Tibial nerve (tissue), 4 donors: ENCODE data around the gene RASGRP3.

Experiments
- CTCF ChIP-seq, 5 experiments: fragments of 200-600 bp in 3 of 5; fragments of 450-650 bp in 2 of 5; sonication (generic) in 3 of 5; IDR thresholded peaks; one replicate each; pipeline ENCODE4 v1.5.1; 2016 to 2019; ENCODE audit warnings: antibody characterized with exemption in 5 of 5, mild to moderate bottlenecking in 3 of 5, moderate library complexity in 2 of 5
- EP300 ChIP-seq, 2 donors: sonication (generic); formaldehyde crosslinking; IDR thresholded peaks; one replicate each; pipeline ENCODE4 v1.6.1; 2017; ENCODE audit warnings: antibody characterized with exemption in 2 of 2, mild to moderate bottlenecking in 1 of 2
- POLR2A ChIP-seq, 2 donors: fragments of 450-650 bp; IDR thresholded peaks; one replicate each; pipeline ENCODE4 v1.6.1; 2017; ENCODE audit warnings: antibody characterized with exemption in 2 of 2, mild to moderate bottlenecking in 2 of 2, moderate library complexity in 2 of 2

- TF ChIP-seq EP300 (IDR thresholded peaks at IDR 0.05), result no peak
- no peak for TF ChIP-seq CTCF (IDR thresholded peaks at IDR 0.05)
- TF ChIP-seq POLR2A (IDR thresholded peaks at IDR 0.05), result no peak
Observed at GRCh38 chr2:33607251-33607721, 130.8 kb downstream of the RASGRP3 start.
